Fibroblast of villous mesenchyme (primary cell): ENCODE measurements around the gene PLSCR1. TPM values are rescaled to one million over a fixed set of nuclear protein-coding genes. Genes with fewer than 3 reads are reported as not detected.

ENCODE experiments used
- DNase-seq: peaks from one replicate; pipeline ENCODE4 v3.0.0-alpha.2; 2010; ENCODE audit warnings: low read depth
- H3K4me3 ChIP-seq: 2 replicates; pipeline ENCODE4 v1.5.1; 2011; ENCODE audit warnings: low read depth, mild to moderate bottlenecking, low read length
- total RNA-seq: library from RNA; depleted of rRNA; stranded (reverse); fragments of >200 nt; gene quantifications from 2 replicates; pipeline ENCODE4 v1.2.3, GENCODE V29; 2012
- TF ChIP-seq, protein P1 (sequence below): IDR thresholded peaks from 2 replicates; pipeline ENCODE4 v1.5.1; 2012; ENCODE audit warnings: low read depth, mild to moderate bottlenecking, low read length; ENCODE audit not compliant: insufficient read depth

PLSCR1 gene
- total RNA-seq, 1 donor = 34.5 TPM

DNA sequence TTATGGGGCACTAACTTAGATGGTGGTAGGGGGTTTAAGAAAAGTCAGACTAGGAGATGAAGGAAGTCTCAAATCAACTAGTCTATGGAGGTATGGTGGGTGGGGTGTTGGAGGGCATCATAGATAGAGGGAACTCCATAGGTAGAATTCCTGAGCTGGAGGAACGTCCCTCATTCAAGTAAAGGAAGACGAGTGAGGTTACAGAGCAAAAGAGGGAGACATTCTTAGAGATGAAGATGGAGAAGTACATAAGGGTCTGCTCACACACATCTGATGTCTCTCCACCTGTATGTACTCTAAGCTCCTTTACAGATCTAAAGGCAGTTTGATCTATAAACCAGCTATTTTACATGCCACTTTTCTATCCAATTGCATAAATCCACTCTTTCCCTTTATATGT is 1.4 kb downstream of the PLSCR1 start:
- DNase-seq = no peak
- TF ChIP-seq, protein P1, sequence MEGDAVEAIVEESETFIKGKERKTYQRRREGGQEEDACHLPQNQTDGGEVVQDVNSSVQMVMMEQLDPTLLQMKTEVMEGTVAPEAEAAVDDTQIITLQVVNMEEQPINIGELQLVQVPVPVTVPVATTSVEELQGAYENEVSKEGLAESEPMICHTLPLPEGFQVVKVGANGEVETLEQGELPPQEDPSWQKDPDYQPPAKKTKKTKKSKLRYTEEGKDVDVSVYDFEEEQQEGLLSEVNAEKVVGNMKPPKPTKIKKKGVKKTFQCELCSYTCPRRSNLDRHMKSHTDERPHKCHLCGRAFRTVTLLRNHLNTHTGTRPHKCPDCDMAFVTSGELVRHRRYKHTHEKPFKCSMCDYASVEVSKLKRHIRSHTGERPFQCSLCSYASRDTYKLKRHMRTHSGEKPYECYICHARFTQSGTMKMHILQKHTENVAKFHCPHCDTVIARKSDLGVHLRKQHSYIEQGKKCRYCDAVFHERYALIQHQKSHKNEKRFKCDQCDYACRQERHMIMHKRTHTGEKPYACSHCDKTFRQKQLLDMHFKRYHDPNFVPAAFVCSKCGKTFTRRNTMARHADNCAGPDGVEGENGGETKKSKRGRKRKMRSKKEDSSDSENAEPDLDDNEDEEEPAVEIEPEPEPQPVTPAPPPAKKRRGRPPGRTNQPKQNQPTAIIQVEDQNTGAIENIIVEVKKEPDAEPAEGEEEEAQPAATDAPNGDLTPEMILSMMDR = no peak

DNA sequence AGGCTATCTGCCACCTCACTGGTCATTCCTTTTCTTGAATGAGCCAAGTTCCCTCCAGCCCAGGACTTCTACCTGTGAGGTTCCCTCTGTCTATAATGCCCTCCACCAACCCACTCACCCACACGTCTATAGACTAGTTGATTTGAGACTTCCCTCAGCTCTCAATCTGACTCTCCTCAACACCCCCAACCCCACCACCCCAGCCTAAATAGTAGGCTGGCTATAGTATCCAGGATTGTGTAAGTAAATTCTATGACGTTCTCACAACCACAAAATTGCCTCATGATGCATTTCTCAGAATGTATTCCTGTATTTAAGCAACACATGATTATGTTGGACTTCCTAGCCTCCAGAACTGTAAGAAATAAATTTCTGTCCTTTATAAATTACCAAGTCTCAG is 2.2 kb downstream of the PLSCR1 start:
- H3K4me3 ChIP-seq = peak overlapping the region; percentile 89
- DNase-seq = peak; percentile 86
- TF ChIP-seq, protein P1 = no peak

More for the DNA sequence above, 1.4 kb downstream of the PLSCR1 start:
- peak overlapping the region; percentile 89 for H3K4me3 ChIP-seq

DNA sequence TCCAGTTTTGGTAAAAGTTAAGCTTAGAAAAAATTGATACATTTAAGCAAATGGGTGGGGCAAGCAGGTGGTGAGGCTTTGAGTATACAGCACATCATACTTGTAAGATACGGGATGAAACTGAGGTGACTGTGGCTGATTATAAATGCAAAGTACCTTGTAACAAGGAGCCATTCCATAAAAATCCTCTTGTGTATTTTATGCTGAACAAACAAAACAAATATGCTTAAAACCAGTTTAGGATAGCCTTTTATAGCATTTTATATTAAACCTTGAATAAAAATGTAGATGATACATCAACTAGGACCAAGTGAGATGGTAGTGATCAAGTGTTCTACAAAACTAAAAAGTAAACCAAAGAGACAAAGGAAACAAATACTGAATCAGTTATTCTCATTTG is 3.4 kb downstream of the PLSCR1 start:
- TF ChIP-seq, protein P1 = no peak
- DNase-seq = no peak
- H3K4me3 ChIP-seq = no peak overlapping the region

DNA sequence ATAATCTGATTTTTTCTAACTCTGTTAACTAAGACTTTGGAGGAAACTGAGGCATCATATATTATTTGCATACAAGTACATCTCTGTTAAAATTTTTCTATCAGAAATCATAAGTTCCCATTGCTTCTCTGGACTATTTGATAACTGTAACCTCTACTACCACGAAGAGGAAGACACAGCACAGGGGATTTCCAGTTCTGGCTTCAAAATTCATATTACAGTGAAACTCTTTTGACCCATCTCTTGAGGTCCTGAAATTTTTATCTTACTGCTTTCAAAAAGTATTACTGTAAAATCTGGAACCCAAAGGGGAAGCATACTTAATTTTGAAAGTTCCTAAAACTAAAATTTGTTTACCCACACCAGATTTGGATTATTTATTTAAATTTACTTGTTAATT is 4.2 kb downstream of the PLSCR1 start:
- no peak overlapping the region for H3K4me3 ChIP-seq
- TF ChIP-seq, protein P1 = no peak
- DNase-seq = no peak

DNA sequence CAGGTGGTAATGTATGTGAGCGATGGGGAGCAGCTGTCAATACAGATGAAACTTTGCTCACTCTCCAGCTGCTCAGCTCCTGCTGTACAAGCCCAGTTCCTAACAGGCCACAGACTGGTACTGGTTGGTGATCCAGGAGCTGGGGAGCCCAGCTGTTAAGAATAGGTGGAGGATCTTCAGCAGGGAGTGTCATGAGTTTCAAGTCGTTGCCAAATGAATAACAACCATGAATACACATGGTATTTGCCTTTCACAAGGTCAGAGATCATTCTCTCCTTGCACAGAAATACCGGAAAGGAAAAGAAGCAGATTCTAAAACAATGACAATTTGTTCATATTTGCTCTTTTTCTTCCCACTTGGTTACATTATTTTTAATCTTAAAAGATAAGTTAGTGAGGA is 5.1 kb downstream of the PLSCR1 start:
- peak; percentile 63 for DNase-seq
- TF ChIP-seq, protein P1 = no peak
- H3K4me3 ChIP-seq = no peak overlapping the region

DNA sequence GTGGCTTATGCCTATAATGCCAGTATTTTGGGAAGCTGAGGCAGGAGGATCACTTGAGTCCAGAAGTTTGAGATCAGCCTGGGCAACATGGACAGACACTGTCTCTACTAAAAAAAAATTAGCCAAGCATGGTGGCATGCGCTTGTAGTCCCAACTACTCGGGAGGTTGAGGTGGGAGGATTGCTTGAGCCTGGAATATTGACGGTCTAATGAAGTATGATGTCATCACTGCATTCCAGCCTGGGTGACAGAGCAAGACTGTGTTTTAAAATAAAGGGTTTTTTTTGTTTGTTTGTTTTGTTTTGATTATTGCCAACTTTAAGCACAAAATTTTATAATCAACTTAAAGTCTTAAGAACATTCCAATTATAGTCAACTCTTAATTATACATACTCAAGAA is 6.8 kb downstream of the PLSCR1 start:
- peak; percentile 37 for DNase-seq
- TF ChIP-seq, protein P1 = no peak
- H3K4me3 ChIP-seq = no peak overlapping the region

DNA sequence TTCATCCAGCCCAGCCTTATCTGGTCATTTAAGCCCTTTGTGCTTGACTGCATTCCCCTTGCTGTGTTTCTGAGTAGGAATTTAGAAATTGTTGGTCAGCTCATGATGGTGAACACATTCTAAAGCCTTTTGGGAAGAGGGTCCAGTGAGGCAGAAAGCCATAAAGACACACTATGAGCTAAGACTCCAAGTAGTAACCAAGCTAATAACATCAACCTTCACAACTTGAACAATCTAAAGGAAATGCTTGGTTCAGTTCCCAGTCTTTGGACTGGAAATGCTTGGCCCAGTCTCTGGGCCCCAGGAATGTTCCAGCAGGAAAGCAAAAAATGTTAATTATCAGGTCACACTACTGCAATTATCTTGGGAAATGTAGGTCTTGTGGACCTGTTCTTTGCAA is 7.7 kb downstream of the PLSCR1 start:
- peak; percentile 36 for DNase-seq
- H3K4me3 ChIP-seq = no peak overlapping the region
- TF ChIP-seq, protein P1 = no peak
